GM23248 (cell line): ENCODE results near the gene TAF4. TPM values are rescaled to one million over a fixed set of nuclear protein-coding genes. Genes with fewer than 3 reads are reported as not detected.

Source experiments
- DNase-seq: peaks from one replicate; pipeline ENCODE4 v3.0.0-alpha.2; 2015
- H2AFZ ChIP-seq: fragments of 200-600 bp; sonication (generic); 2 replicates; pipeline ENCODE4 v1.6.1; 2016; ENCODE audit warnings: antibody characterized with exemption
- H3F3A ChIP-seq: fragments of 200-600 bp; sonication (generic); 2 replicates; pipeline ENCODE4 v1.6.1; 2016; ENCODE audit warnings: mild to moderate bottlenecking, antibody characterized with exemption, mixed run types; ENCODE audit not compliant: insufficient read depth
- H3K27ac ChIP-seq: fragments of 200-600 bp; sonication (generic); 2 replicates; pipeline ENCODE4 v1.5.1; 2016; ENCODE audit warnings: mild to moderate bottlenecking
- H3K27me3 ChIP-seq: fragments of 200-600 bp; sonication (generic); replicated peaks from 2 replicates; pipeline ENCODE4 v1.6.1; 2016; ENCODE audit warnings: mild to moderate bottlenecking; ENCODE audit not compliant: insufficient read depth
- H3K36me3 ChIP-seq: fragments of 200-600 bp; sonication (generic); 2 replicates; pipeline ENCODE4 v1.6.1; 2016; ENCODE audit warnings: low read depth, mild to moderate bottlenecking
- H3K4me1 ChIP-seq: fragments of 200-600 bp; sonication (generic); 2 replicates; pipeline ENCODE4 v1.6.1; 2016; ENCODE audit warnings: mild to moderate bottlenecking; ENCODE audit not compliant: insufficient read depth
- H3K4me2 ChIP-seq: fragments of 200-600 bp; sonication (generic); one replicate; pipeline ENCODE4 v1.6.1; 2016; ENCODE audit warnings: mild to moderate bottlenecking; ENCODE audit not compliant: unreplicated experiment
- H3K4me3 ChIP-seq: fragments of 200-600 bp; sonication (generic); 2 replicates; pipeline ENCODE4 v1.5.1; 2016; ENCODE audit warnings: mild to moderate bottlenecking
- H3K79me2 ChIP-seq: fragments of 200-600 bp; sonication (generic); 2 replicates; pipeline ENCODE4 v1.6.1; 2016; ENCODE audit warnings: mild to moderate bottlenecking; ENCODE audit not compliant: insufficient read depth
- H3K9ac ChIP-seq: fragments of 200-600 bp; sonication (generic); 2 replicates; pipeline ENCODE4 v1.6.1; 2016; ENCODE audit warnings: mild to moderate bottlenecking
- H3K9me2 ChIP-seq: fragments of 200-600 bp; sonication (generic); 2 replicates; pipeline ENCODE4 v1.6.1; 2016; ENCODE audit warnings: mixed run types, mild to moderate bottlenecking, moderate library complexity; ENCODE audit not compliant: insufficient read depth
- H3K9me3 ChIP-seq: fragments of 200-600 bp; sonication (generic); one replicate; pipeline ENCODE4 v1.6.1; 2017; ENCODE audit warnings: low read depth
- H4K20me1 ChIP-seq: fragments of 200-600 bp; sonication (generic); 2 replicates; pipeline ENCODE4 v1.6.0; 2016; ENCODE audit not compliant: insufficient read depth
- EZH2 ChIP-seq: fragments of 200-600 bp; sonication (generic); IDR thresholded peaks from 2 replicates; pipeline ENCODE4 v1.6.1; 2018; ENCODE audit warnings: antibody characterized with exemption, mild to moderate bottlenecking; ENCODE audit not compliant: insufficient read depth, poor library complexity, severe bottlenecking
- EZH2phosphoT487 ChIP-seq: fragments of 200-600 bp; sonication (generic); IDR thresholded peaks from 2 replicates; pipeline ENCODE4 v1.6.1; 2018; ENCODE audit warnings: antibody characterized with exemption, moderate library complexity, mild to moderate bottlenecking, low read depth; ENCODE audit not compliant: insufficient read depth
- WGBS, 2 experiments: methylation state at CpG; one replicate each; pipeline ENCODE4 v1.1.6; 2015 to 2017; ENCODE audit warnings: low lambda C conversion rate in 2 of 2, low coverage in 1 of 2; ENCODE audit errors: missing lambda C conversion rate in 2 of 2; 5-methylcytosine and 5-hydroxymethylcytosine counted together
- in situ Hi-C: fragments of 300-500 bp; cut with MboI; formaldehyde crosslinking; loops from 2 replicates; pipeline ENCODE4 v1.15.0; 2020
- polyA plus RNA-seq: library from polyadenylated mRNA; unstranded; fragments of >200 nt; fragmentation: Nextera tagmentation; extraction: Ambion mirVana; gene quantifications from 2 replicates; pipeline ENCODE4 v1.2.1, GENCODE V29; 2016
- total RNA-seq: library from RNA; depleted of rRNA; stranded (reverse); fragments of >200 nt; shearing (Covaris generic); gene quantifications from 2 replicates; pipeline ENCODE4 v1.2.3, GENCODE V29; 2014

Gene TAF4
- total and polyA plus RNA-seq, 2 experiments from 2014 or later, result 1.4 to 2.9 TPM

GRCh38 chr20:62011938-62012534 lies 53.6 kb downstream of the TAF4 start:
- in situ Hi-C loops, result loop anchor here (25.0 kb wide), 1 partner anchor 375 kb away; the partner anchor contains the start of gene RPS21
- H3F3A ChIP-seq, result no peaks in the 10 kb centered on the region
- 0 out of 2 replicates have a peak, but pooled peaks cover 6% of the 10 kb centered on the region for H3K36me3 ChIP-seq
- no peak overlapping the region for H3K4me2 ChIP-seq
- no peak overlapping the region for H3K4me3 ChIP-seq
- no peak overlapping the region for H2AFZ ChIP-seq
- no peak overlapping the region for H3K27ac ChIP-seq
- no peak for TF ChIP-seq EZH2phosphoT487
- TF ChIP-seq EZH2, result no peak
- H3K27me3 ChIP-seq, result no peaks in the 10 kb centered on the region
- H3K9me3 ChIP-seq, result no peaks in the 10 kb centered on the region
- H3K4me1 ChIP-seq, result no peaks in the 10 kb centered on the region
- H3K9ac ChIP-seq, result no peak overlapping the region
- DNase-seq, result no peak
- no peaks in the 10 kb centered on the region for H4K20me1 ChIP-seq
- H3K9me2 ChIP-seq, result no peaks in the 10 kb centered on the region
- 96% methylated on average over 27 of the region's 27 CpGs for WGBS, 2 experiments
- peaks cover 17% of the 10 kb centered on the region for H3K79me2 ChIP-seq

GRCh38 chr20:62011403-62011790 lies 54.3 kb downstream of the TAF4 start:
- DNase-seq, result peak; percentile 24
- no peaks in the 10 kb centered on the region for H3K9me2 ChIP-seq
- WGBS, 2 experiments, result 68 to 74% methylated on average over 6 of the region's 6 CpGs

GRCh38 chr20:62010551-62011402 lies 54.9 kb downstream of the TAF4 start:
- H3K27me3 ChIP-seq, result no peaks in the 10 kb centered on the region
- no peaks in the 10 kb centered on the region for H3K4me1 ChIP-seq
- no peaks in the 10 kb centered on the region for H4K20me1 ChIP-seq
- H3F3A ChIP-seq, result no peaks in the 10 kb centered on the region
- DNase-seq, result peak; percentile 76
- TF ChIP-seq EZH2, result no peak
- no peak for TF ChIP-seq EZH2phosphoT487
- in situ Hi-C loops, result loop anchor here (25.0 kb wide), 1 partner anchor 377 kb away; the partner anchor contains the start of gene RPS21
- no peak overlapping the region for H3K4me2 ChIP-seq
- H3K79me2 ChIP-seq, result peaks cover 5% of the 10 kb centered on the region
- no peaks in the 10 kb centered on the region for H3K9me3 ChIP-seq
- H3K36me3 ChIP-seq, result 0 out of 2 replicates have a peak, but pooled peaks cover 6% of the 10 kb centered on the region
- H2AFZ ChIP-seq, result no peak overlapping the region
- no peak overlapping the region for H3K9ac ChIP-seq
- WGBS, 2 experiments, result 43% methylated on average over 13 of the region's 13 CpGs
- H3K27ac ChIP-seq, result no peak overlapping the region
- H3K4me3 ChIP-seq, result no peak overlapping the region
- no peaks in the 10 kb centered on the region for H3K9me2 ChIP-seq

More at GRCh38 chr20:62011403-62011790, 54.3 kb downstream of the TAF4 start:
- Histone ChIP-seq H3K4me3 (no peak overlapping the region), H3K9me3 (no peaks in the 10 kb centered on the region), H3K27me3 (no peaks in the 10 kb centered on the region), H3K4me1 (no peaks in the 10 kb centered on the region), H3K36me3 (0 out of 2 replicates have a peak, but pooled peaks cover 6% of the 10 kb centered on the region), H3K27ac (no peak overlapping the region), H3K9ac (no peak overlapping the region), H3K4me2 (no peak overlapping the region), H2AFZ (no peak overlapping the region), H3F3A (no peaks in the 10 kb centered on the region), H4K20me1 (no peaks in the 10 kb centered on the region), H3K79me2 (peaks cover 10% of the 10 kb centered on the region)
- in situ Hi-C loops, result loop anchor here (25.0 kb wide), 1 partner anchor 376 kb away; the partner anchor contains the start of gene RPS21
- TF ChIP-seq EZH2phosphoT487 (no peak), EZH2 (no peak)

- H3K4me3 ChIP-seq, result no peak overlapping the region
- no peaks in the 10 kb centered on the region; the same call in none of the 2 replicates for H3K79me2 ChIP-seq
- H3K4me2 ChIP-seq, result no peak overlapping the region
- H3K9ac ChIP-seq, result no peak overlapping the region
- H3K9me3 ChIP-seq, result no peaks in the 10 kb centered on the region
- no peak overlapping the region for H2AFZ ChIP-seq
- H3K4me1 ChIP-seq, result no peaks in the 10 kb centered on the region
- 96% methylated on average over 31 to 32 of the region's 32 CpGs for WGBS, 2 experiments
- H3F3A ChIP-seq, result no peaks in the 10 kb centered on the region
- in situ Hi-C loops, result loop anchor here (25.0 kb wide), 1 partner anchor 377 kb away; the partner anchor contains the start of gene RPS21
- H3K27ac ChIP-seq, result no peak overlapping the region
- H3K9me2 ChIP-seq, result no peaks in the 10 kb centered on the region
- TF ChIP-seq EZH2 (no peak), EZH2phosphoT487 (no peak)
- H4K20me1 ChIP-seq, result no peaks in the 10 kb centered on the region
- no peak for DNase-seq
- H3K36me3 ChIP-seq, result 0 out of 2 replicates have a peak, but pooled peaks cover 6% of the 10 kb centered on the region
- H3K27me3 ChIP-seq, result no peaks in the 10 kb centered on the region
Measured at GRCh38 chr20:62009869-62010445, 55.7 kb downstream of the TAF4 start.
